Left lung (tissue), 10 donors: ENCODE measurements around the gene DZIP3. TPM values are rescaled to one million over a fixed set of nuclear protein-coding genes. Genes with fewer than 3 reads are reported as not detected.

Source experiments
- ATAC-seq: fragments of 200-7000 bp; cut with Tn5 transposase; one replicate; pipeline ENCODE4 v1.9.1; 2020; ENCODE audit warnings: moderate library complexity
- DNase-seq, 4 donors: peaks; one replicate each; pipeline ENCODE4 v3.0.0-alpha.2; 2013 to 2020
- H3K27ac ChIP-seq, 2 donors: fragments of 200-600 bp; sonication (generic) in 1 of 2; one replicate each; pipeline versions ENCODE4 v1.5.0 to v1.8.0; 2020 to 2021
- H3K27me3 ChIP-seq, 2 donors: fragments of 200-600 bp; sonication (generic) in 1 of 2; one replicate each; pipeline versions ENCODE4 v1.5.0 to v1.8.0; 2020 to 2021
- H3K36me3 ChIP-seq, 2 donors: fragments of 200-600 bp; sonication (generic) in 1 of 2; one replicate each; pipeline versions ENCODE4 v1.5.0 to v1.8.0; 2020 to 2021
- H3K4me1 ChIP-seq, 2 donors: fragments of 200-600 bp; one replicate each; pipeline ENCODE4 v1.8.0; 2021
- H3K4me3 ChIP-seq, 2 donors: fragments of 200-600 bp; sonication (generic) in 1 of 2; one replicate each; pipeline versions ENCODE4 v1.5.0 to v1.8.0; 2020 to 2021; ENCODE audit warnings: mild to moderate bottlenecking in 1 of 2
- H3K9me3 ChIP-seq, 2 donors: fragments of 200-600 bp; sonication (generic) in 1 of 2; one replicate each; pipeline versions ENCODE4 v1.5.0 to v1.8.0; 2020 to 2021
- intact Hi-C, 2 donors: fragments of 100-400 bp; cut with DNase I; formaldehyde crosslinking; loops; one replicate each; pipeline versions ENCODE4 v1.11.2 to v1.14.2; 2022
- polyA plus RNA-seq, 6 donors: library from polyadenylated mRNA; unstranded; fragments of 120-200 nt; gene quantifications; one replicate each; pipeline ENCODE4 v1.2.1, GENCODE V29; 2013; ENCODE audit not compliant: insufficient read length in 6 of 6
- total RNA-seq, 2 donors: library from RNA; stranded (reverse); fragmentation: NEBNext Ultra II Directional; extraction: Animal tissue kit (Norgen Biotek cat#: 25700); gene quantifications; one replicate each; pipeline ENCODE4 v1.2.1, GENCODE V29; 2021
- TF ChIP-seq, protein P1 (sequence below), 2 donors: fragments of 200-600 bp; sonication (generic) in 1 of 2; IDR thresholded peaks; one replicate each; pipeline versions ENCODE4 v1.5.0 to v1.8.0; 2021; ENCODE audit warnings: antibody characterized with exemption in 2 of 2
- donor health status: DM: no; HTN: yes; CAD: no.
- donor health status: DM: no; HTN: no; CAD: no.

Gene DZIP3
- total and polyA plus RNA-seq, 8 donors = 11.5 to 32.8 (median 27.2) TPM

DNA sequence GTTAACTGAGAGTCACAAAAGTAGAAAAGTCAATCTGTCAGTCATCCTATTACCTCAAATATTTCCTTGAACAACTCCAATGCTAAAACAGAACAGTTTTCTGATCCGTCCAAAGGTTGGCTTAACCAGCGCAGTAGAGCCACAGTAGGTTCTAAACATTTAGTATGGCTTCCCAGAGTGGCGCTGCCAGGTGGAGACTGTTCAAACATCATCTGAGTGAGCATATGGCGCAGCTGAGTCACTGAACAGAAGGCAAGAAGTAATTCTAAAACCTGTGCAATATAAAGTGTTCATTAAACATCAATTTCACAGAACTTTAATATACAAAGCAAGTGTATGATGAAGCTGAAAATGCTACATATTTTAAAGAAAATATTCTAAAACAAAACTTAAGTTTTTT lies 20.2 kb upstream of the DZIP3 start:
- TF ChIP-seq, protein P1, sequence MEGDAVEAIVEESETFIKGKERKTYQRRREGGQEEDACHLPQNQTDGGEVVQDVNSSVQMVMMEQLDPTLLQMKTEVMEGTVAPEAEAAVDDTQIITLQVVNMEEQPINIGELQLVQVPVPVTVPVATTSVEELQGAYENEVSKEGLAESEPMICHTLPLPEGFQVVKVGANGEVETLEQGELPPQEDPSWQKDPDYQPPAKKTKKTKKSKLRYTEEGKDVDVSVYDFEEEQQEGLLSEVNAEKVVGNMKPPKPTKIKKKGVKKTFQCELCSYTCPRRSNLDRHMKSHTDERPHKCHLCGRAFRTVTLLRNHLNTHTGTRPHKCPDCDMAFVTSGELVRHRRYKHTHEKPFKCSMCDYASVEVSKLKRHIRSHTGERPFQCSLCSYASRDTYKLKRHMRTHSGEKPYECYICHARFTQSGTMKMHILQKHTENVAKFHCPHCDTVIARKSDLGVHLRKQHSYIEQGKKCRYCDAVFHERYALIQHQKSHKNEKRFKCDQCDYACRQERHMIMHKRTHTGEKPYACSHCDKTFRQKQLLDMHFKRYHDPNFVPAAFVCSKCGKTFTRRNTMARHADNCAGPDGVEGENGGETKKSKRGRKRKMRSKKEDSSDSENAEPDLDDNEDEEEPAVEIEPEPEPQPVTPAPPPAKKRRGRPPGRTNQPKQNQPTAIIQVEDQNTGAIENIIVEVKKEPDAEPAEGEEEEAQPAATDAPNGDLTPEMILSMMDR (IDR thresholded peaks at IDR 0.05) = no peak
- intact Hi-C loops = no loop called here
- no peak for ATAC-seq
- H3K9me3 ChIP-seq = no peaks in the 10 kb centered on the region
- H3K4me3 ChIP-seq = no peak overlapping the region
- H3K27me3 ChIP-seq = no peaks in the 10 kb centered on the region
- DNase-seq = no peak
- H3K27ac ChIP-seq = no peak overlapping the region
- H3K36me3 ChIP-seq = peaks cover 0 to 12% of the 10 kb centered on the region in 2 donors
- no peaks in the 10 kb centered on the region for H3K4me1 ChIP-seq

- TF ChIP-seq, protein P1 (IDR thresholded peaks at IDR 0.05) = no peak
- ATAC-seq = no peak
- no peak overlapping the region for H3K27ac ChIP-seq
- DNase-seq = no peak
- peaks cover 0 to 27% of the 10 kb centered on the region in 2 donors for H3K36me3 ChIP-seq
- no peaks in the 10 kb centered on the region for H3K9me3 ChIP-seq
- intact Hi-C loops = no loop called here
- H3K4me3 ChIP-seq = no peak overlapping the region
- H3K27me3 ChIP-seq = no peaks in the 10 kb centered on the region
- no peaks in the 10 kb centered on the region for H3K4me1 ChIP-seq
These were observed 11.5 kb upstream of the DZIP3 start for GRCh38 chr3:108578064-108578463.

- Histone ChIP-seq H3K27me3 (no peaks in the 10 kb centered on the region), H3K27ac (peak overlapping the region; percentile 94), H3K9me3 (no peaks in the 10 kb centered on the region), H3K4me3 (peak overlapping the region; percentile 63 to 80), H3K36me3 (no peaks in the 10 kb centered on the region), H3K4me1 (peaks cover 3 to 20% of the 10 kb centered on the region in 2 donors)
- intact Hi-C loops = no loop called here
- TF ChIP-seq, protein P1 (IDR thresholded peaks at IDR 0.05) = no peak
- no peak for ATAC-seq
- DNase-seq = peak in 1 of 4 donors; percentile 8
These were observed 921 bp upstream of the DZIP3 start for GRCh38 chr3:108588601-108589000.

GRCh38 chr3:108589998-108590323 lies 439 bp downstream of the DZIP3 start:
- DNase-seq = no peak
- ATAC-seq = no peak
- Histone ChIP-seq H3K9me3 (no peaks in the 10 kb centered on the region), H3K27ac (peak overlapping the region; percentile 94), H3K36me3 (no peaks in the 10 kb centered on the region), H3K4me3 (peak overlapping the region; percentile 63 to 80), H3K27me3 (no peaks in the 10 kb centered on the region), H3K4me1 (peaks cover 3 to 20% of the 10 kb centered on the region in 2 donors)
- intact Hi-C loops = no loop called here
- TF ChIP-seq, protein P1 (IDR thresholded peaks at IDR 0.05) = no peak

DNA sequence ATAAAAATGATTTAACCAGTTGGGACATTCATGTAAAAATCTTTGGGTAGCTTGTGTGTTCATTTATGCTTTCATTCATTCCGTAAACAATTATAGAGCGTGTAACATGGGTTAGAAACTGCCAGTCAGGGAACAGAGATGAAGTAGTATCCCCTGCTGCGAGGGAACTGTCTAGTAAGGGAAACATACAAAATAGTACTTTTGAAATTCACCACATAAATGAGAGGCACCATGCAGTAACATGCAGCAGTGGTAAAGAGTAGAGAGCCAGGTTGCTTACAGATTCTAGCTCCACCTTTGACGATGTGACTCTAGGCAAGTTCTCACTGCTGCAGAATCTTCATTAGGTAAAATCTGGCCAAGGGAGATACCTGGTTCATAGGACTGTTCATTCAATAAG lies 938 bp downstream of the DZIP3 start:
- Histone ChIP-seq H3K36me3 (no peaks in the 10 kb centered on the region), H3K27me3 (no peaks in the 10 kb centered on the region), H3K27ac (peak overlapping the region in 1 of 2 donors; percentile 94), H3K4me3 (peak overlapping the region; percentile 63 to 80), H3K4me1 (peaks cover 3 to 20% of the 10 kb centered on the region in 2 donors), H3K9me3 (no peaks in the 10 kb centered on the region)
- DNase-seq = no peak
- TF ChIP-seq, protein P1 (IDR thresholded peaks at IDR 0.05) = no peak
- intact Hi-C loops = no loop called here
- no peak for ATAC-seq
